Vagina (tissue), 2 donors: Measurements from ENCODE around the gene ASPHD1.

ENCODE experiments used
- POLR2A ChIP-seq, 2 donors: fragments of 450-650 bp; IDR thresholded peaks; one replicate each; pipeline ENCODE4 v1.6.1; 2017; ENCODE audit warnings: antibody characterized with exemption in 2 of 2, mild to moderate bottlenecking in 2 of 2, moderate library complexity in 2 of 2
- TF ChIP-seq, protein P1 (sequence below), 3 experiments: fragments of 450-650 bp in 2 of 3; fragments of 200-600 bp in 1 of 3; sonication (generic) in 1 of 3; IDR thresholded peaks; one replicate each; pipeline ENCODE4 v1.5.1; 2017 to 2019; ENCODE audit warnings: antibody characterized with exemption in 3 of 3, mild to moderate bottlenecking in 2 of 3, moderate library complexity in 2 of 3

GRCh38 chr16:29862884-29863668 lies 37.2 kb upstream of the ASPHD1 start, which contains the start of gene CDIPT:
- TF ChIP-seq, protein P1, sequence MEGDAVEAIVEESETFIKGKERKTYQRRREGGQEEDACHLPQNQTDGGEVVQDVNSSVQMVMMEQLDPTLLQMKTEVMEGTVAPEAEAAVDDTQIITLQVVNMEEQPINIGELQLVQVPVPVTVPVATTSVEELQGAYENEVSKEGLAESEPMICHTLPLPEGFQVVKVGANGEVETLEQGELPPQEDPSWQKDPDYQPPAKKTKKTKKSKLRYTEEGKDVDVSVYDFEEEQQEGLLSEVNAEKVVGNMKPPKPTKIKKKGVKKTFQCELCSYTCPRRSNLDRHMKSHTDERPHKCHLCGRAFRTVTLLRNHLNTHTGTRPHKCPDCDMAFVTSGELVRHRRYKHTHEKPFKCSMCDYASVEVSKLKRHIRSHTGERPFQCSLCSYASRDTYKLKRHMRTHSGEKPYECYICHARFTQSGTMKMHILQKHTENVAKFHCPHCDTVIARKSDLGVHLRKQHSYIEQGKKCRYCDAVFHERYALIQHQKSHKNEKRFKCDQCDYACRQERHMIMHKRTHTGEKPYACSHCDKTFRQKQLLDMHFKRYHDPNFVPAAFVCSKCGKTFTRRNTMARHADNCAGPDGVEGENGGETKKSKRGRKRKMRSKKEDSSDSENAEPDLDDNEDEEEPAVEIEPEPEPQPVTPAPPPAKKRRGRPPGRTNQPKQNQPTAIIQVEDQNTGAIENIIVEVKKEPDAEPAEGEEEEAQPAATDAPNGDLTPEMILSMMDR (IDR thresholded peaks at IDR 0.05): peak; percentile 3 to 87 (median 59)
- peak in 1 of 2 donors; percentile 11 for TF ChIP-seq POLR2A (IDR thresholded peaks at IDR 0.05)
